ENCODE measurements around the gene APLP1.
"Not testable (repeated sequence)": the region's sequence is repeated elsewhere in the genome, so short reads cannot be mapped to it uniquely, and the experiment has no call there.

The APLP1 gene

DNA sequence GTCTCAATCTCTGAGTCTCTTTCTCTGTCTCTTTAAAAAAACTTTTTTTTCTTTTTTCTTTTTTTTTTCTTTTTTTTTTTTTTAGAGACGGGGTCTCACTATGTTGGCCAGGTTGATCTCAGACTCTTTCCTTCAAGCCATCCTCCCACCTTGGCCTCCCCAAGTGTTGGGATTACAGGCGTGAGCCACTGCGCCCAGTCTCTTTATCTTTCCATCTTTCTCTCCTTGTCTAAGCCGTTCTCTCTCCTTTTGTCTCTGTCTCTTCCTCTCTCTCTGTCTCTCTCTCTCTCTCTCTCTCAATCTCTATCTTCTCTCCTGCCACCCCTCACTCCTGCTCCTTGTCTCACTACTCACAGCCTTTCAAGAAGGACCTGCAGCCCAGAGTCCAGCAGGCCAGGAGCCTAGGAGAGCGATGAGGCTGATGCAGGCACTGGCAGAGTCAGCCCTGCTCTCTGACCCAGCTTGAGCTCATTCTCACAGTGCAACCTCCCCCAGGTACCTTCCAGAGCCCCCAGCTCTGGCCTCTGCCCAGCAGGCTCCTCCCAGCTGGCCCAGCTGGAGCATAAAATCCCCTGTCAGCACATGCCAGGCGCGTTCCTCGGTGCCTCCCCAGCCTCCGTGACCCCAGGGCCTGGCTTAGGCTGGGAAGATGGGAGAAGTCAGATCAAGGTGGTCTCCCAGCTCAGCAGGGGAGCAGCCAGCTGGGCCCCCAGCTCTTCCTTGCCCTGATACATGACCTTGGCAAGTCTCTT lies 16.2 kb upstream of the APLP1 start, which contains the start of gene NPHS1:
Gene NPHS1, minus strand, starts transcription at position 476 of the 752 bp plus-strand sequence. CDS start 667 bp downstream, outside the sequence.
- no peak for DNase-seq (ENCODE audit: low read depth in 2 of 3, low spot score in 2 of 3)

DNA sequence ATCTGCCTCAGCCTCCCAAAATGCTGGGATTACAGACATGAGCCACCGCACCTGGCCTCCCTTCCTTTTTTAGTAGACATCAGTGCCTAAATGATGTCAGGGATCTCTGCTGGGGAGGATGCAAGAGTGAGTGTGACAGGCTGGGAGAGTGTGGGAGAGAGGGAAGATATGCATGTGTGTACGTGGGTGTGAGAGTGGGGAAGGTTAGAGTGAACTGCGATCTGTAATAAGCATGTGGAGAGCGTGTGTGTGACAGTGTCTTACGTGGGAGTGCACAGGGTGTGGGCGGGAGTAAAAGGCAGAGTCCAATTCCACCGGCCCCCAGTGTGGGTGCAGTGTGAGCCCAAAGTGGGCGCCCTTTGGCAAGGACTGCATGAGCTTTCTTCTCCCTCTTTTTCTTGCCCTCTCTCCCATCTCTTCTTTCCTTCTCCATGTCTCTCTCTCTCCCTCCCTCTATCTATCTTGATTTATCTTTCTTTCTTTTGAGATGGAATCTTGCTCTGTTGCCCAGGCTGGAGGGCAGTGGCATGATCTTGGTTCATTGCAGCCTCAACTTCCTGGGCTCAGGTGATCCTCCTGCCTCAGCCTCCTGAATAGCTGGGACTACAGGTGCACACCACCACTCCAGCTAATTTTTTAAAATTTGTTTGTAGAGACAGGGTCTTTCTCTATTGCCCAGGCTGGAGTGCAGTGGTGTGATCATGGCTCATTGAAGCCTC lies 15.2 kb upstream of the APLP1 start:
- DNase-seq (ENCODE audit: low read depth in 2 of 3, low spot score in 2 of 3): no peak

GRCh38 chr19:35856546-35857149 lies 11.7 kb upstream of the APLP1 start, which contains the start of gene KIRREL2:
Gene KIRREL2 (plus strand): TSS chr19:35856911. CDS start chr19:35857120, 209 bp downstream.
- no peak for DNase-seq (ENCODE audit: low read depth in 2 of 3, low spot score in 2 of 3)

DNA sequence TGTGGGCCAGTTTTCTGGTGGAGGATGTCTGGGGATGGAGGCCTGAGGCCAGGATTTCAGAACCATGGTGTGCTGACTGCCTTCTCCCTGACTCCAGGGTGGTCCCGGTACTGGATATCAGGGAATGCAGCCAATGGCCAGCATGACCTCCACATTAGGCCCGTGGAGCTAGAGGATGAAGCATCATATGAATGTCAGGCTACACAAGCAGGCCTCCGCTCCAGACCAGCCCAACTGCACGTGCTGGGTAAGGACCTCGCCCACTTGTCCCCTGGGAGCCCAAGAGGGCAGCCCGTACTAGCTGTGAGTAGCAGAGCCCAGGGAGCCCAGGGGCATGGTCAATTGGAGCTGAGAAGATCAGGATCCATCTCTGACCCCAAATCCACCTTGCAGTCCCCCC lies 10.1 kb upstream of the APLP1 start:
- DNase-seq (ENCODE audit: low read depth in 2 of 3, low spot score in 2 of 3): no peak

DNA sequence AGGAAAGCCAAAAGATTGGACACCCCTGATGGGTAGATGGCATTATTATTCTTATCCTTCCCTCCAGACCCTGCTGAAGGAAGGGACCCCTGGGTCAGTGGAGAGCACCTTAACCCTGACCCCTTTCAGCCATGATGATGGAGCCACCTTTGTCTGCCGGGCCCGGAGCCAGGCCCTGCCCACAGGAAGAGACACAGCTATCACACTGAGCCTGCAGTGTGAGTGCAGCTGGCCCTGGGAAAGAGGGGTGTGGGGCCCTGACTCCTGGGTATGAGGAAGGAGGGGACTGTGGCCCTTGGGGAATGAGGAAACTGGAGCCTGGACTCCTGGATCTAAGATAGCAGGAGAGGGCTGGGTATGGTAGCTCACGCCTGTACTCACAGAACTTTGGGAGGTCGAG lies 9.0 kb upstream of the APLP1 start:
- no peak for DNase-seq (ENCODE audit: low read depth in 2 of 3, low spot score in 2 of 3)

GRCh38 chr19:35860436-35860817 lies 7.9 kb upstream of the APLP1 start:
- no peak for DNase-seq (ENCODE audit: low read depth in 2 of 3, low spot score in 2 of 3)

DNA sequence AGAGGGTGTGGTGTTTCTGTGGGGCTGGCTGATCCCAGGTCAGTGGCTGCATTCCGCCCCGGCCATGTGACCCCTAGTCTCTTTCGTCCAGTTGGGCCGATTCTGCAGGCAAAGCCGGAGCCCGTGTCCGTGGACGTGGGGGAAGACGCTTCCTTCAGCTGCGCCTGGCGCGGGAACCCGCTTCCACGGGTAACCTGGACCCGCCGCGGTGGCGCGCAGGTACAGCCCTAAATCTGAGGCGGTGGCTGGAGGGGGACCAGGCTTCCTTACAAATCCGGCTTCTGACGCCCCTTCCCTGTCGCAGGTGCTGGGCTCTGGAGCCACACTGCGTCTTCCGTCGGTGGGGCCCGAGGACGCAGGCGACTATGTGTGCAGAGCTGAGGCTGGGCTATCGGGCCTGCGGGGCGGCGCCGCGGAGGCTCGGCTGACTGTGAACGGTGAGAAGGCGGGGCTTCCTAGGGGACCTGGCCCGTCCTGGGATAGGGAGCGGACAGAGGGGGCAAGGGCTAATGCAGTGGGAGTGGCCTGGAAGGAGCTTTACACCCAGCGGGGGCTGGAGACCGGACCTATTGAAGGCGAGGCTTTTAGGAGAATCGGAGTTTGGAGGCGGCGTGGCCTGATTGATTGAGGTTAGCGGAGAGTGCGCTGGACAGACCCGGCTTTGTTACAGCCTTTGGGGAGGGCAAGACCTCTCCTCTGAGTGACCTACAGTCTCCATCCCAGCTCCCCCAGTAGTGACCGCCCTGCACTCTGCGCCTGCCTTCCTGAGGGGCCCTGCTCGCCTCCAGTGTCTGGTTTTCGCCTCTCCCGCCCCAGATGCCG lies 7.3 kb upstream of the APLP1 start:
- no peak for DNase-seq (ENCODE audit: low read depth in 2 of 3, low spot score in 2 of 3)

DNA sequence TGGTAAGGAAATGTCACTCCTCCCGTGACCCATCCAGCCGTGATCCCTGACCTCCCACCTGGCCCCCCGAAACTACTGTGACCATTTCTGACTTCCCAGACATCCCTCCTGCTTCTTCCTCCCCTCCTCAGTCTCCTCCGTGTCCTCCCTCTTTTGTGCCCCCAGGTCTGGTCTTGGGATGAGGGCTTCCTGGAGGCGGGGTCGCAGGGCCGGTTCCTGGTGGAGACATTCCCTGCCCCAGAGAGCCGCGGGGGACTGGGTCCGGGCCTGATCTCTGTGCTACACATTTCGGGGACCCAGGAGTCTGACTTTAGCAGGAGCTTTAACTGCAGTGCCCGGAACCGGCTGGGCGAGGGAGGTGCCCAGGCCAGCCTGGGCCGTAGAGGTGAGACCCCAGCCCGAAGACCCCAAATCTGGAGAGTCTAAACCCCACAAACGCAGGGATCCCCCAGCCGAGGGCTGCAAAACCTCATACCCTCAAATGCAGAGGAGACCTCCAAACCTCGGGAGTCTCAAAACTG lies 6.7 kb upstream of the APLP1 start:
- no peak for DNase-seq (ENCODE audit: low read depth in 2 of 3, low spot score in 2 of 3)

GRCh38 chr19:35862528-35862927 lies 5.8 kb upstream of the APLP1 start:
- no peak for DNase-seq (ENCODE audit: low read depth in 2 of 3, low spot score in 2 of 3)

DNA sequence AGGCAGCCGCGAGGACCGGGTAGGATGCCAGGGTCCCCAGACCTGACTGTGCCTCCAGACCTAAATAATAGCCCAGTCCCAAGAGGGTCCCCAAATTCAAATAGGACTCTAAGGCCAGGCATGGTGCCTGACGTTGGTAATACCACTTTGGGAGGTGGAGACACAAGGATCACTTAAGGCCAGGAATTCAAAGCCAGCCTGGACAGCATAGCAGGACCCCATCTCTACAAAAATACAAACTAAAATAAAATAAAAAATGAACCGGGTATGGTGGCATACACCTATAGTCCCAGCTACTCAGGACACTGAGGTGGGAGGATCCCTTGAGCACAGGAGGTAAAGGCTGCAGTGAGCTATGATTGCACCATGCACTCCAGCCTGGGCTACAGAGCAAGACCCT lies 5.4 kb upstream of the APLP1 start:
- no peak for DNase-seq (ENCODE audit: low read depth in 2 of 3, low spot score in 2 of 3)

DNA sequence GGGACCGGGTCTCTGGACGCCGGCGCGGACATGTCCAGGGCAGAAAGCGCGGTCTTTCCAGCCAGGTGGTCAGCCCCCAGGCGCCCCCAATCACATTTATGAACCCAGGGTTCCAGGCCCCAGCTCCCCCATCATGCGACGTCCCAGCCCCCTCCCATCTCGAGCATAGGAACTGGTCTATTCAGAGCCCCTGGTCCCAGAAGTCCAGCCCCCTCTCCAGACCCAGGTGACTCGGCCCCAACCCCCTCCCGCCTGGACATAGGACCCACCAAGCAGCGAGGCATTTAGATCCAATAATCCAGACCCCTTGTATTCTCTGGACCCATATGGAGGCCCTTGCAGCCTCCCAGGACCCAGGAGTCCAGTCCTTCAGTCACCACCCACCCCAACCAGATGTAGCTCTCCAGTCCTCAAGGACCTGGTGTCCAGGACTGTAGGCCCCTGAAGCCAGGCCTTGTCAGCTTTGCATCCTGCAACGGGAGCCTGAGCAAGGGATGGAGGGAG lies 501 bp downstream of the APLP1 start:
- no peak for DNase-seq (ENCODE audit: low read depth in 2 of 3, low spot score in 2 of 3)

DNA sequence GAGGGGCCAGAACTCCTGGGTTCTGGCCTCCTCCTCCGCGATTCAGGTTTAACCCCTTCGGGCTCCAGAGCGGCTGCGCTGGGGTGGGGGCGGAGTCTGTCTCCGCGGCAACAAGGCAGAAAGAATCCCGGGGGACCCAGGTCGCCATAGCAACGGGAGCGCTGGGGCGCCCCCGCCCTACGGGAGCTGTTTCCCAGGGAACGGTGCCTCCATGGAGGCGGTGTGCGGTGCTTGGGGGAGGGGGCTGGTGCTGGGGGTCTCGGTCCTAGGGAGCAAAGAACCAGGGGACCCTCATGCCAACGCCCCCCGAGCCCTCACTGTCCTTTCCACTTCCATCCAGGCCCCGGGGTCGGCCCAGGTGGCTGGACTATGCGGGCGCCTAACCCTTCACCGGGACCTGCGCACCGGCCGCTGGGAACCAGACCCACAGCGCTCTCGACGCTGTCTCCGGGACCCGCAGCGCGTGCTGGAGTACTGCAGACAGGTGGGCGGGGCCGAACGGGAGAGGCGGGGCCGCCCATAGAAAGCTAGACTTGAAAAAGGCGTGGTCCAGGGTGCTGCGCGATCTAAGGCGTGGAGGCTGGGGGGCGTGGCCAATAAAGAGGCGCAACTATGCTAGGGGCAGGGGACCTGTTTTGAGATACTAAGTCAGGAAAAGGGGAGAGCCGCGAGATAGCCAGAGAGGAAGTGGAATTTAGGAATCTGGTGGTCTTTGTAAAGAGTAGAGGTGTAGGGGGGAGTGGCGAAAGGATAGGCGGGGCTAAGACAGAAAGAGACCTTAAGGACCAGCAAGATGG lies 1.2 kb downstream of the APLP1 start:
- peak; percentile 54 to 70 (median 67) for DNase-seq (ENCODE audit: low read depth in 2 of 3, low spot score in 2 of 3)

DNA sequence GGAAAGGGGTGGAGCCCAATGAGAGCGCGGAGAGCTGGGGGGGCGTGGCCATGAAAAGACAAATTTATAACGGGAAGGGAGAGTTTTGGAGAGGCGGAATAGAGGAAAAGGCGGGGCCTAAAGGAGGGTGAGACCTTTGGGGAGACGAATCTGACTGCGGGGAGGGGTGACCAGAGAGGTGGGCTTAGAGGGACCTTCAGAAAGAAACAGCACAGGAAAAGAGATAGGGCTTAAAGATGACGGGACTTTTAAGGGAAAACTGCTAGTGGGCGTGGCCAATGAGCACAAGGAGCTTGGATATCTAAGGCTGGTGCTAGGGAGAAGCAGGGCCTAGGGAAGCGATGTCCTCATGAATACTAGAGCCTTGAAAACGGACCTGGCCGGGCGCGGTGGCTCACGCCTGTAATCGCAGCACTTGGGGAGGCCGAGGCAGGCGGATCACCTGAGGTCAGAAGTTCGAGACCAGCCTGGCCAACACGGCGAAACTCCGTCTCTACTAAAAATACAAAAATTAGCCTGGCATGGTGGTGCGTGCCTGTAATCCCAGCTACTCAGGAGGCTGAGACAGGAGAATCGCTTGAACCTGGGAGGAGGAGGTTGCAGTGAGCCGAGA lies 1.9 kb downstream of the APLP1 start:
- DNase-seq (ENCODE audit: low read depth in 2 of 3, low spot score in 2 of 3): not testable (repeated sequence)

- no peak for DNase-seq (ENCODE audit: low read depth in 2 of 3, low spot score in 2 of 3)
Measured at GRCh38 chr19:35870798-35871197, 2.4 kb downstream of the APLP1 start.

- no peak for DNase-seq (ENCODE audit: low read depth in 2 of 3, low spot score in 2 of 3)
Measured at GRCh38 chr19:35871611-35872010, 3.2 kb downstream of the APLP1 start.

DNA sequence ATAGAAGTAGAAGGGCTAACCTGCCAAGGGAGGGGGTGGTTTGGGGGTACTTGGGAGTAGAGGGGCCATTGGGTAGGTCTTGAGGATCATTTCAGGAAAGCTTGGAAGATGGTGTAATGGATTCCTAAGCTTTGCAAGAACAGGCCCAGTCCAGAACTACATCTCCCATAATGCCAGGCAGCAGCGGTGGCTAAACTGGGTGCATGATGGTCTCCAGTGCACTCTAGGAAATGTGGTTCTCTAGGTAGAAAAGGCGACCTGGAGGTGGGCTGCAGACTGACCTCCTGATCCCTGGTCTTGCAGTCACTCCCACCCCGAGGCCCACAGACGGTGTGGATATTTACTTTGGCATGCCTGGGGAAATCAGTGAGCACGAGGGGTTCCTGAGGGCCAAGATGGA lies 3.8 kb downstream of the APLP1 start:
- DNase-seq (ENCODE audit: low read depth in 2 of 3, low spot score in 2 of 3): no peak

GRCh38 chr19:35874392-35874930 lies 6.1 kb downstream of the APLP1 start:
- no peak for DNase-seq (ENCODE audit: low read depth in 2 of 3, low spot score in 2 of 3)

DNA sequence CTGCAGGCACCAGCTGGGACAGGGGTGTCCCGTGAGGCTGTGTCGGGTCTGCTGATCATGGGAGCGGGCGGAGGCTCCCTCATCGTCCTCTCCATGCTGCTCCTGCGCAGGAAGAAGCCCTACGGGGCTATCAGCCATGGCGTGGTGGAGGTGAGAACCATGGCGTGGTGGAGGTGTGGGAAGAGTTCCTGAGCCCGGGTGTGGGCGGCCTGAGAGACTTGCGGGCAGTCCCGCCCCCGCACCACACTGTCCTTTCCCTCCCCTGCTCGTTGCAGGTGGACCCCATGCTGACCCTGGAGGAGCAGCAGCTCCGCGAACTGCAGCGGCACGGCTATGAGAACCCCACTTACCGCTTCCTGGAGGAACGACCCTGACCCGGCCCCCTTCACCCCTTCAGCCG lies 10.7 kb downstream of the APLP1 start:
- no peak for DNase-seq (ENCODE audit: low read depth in 2 of 3, low spot score in 2 of 3)

- peak; percentile 50 to 84 (median 83) for DNase-seq (ENCODE audit: low read depth in 2 of 3, low spot score in 2 of 3)
Measured at GRCh38 chr19:35879770-35880317, 11.5 kb downstream of the APLP1 start.

Measured in activated CD8-positive, alpha-beta memory T cell treated with anti-CD3 and anti-CD28 coated beads for 48 hours (primary cell).